ENCODE data around the gene ACSL1.

GRCh38 chr4:184873054-184873453 is 47.3 kb upstream of the ACSL1 start:
- no peak for TF ChIP-seq CTCF (IDR thresholded peaks at IDR 0.05)
- TF ChIP-seq POLR2A (IDR thresholded peaks at IDR 0.05), result no peak

Measured in stomach (tissue), 4 donors.